SK-N-SH (cell line): Measurements from ENCODE around the gene ARMC3. TPM values are rescaled to one million over a fixed set of nuclear protein-coding genes. Genes with fewer than 3 reads are reported as not detected.

Experiments
- CTCF ChIA-PET: fragments of 300-600, 350-600 bp; formaldehyde crosslinking; extraction: SDS; loops from one replicate; lab custom pipeline; 2021; lab: Yijun Ruan, JAX
- POLR2A ChIA-PET: fragments of 350-600 bp; sonication (Branson Sonifier 250); formaldehyde crosslinking; extraction: SDS; loops from one replicate; lab custom pipeline; 2020; ENCODE audit warnings: antibody characterized with exemption, inconsistent platforms; lab: Yijun Ruan, JAX
- DNase-seq: peaks from one replicate; pipeline ENCODE4 v3.0.0; 2012
- H2AFZ ChIP-seq: fragments of 200-600 bp; sonication (generic); 2 replicates; pipeline ENCODE4 v1.8.1; 2016; ENCODE audit warnings: antibody characterized with exemption, mild to moderate bottlenecking, low read depth
- H3F3A ChIP-seq: fragments of 200-600 bp; sonication (generic); replicated peaks from 2 replicates; pipeline ENCODE3; 2016; ENCODE audit warnings: antibody characterized with exemption, mild to moderate bottlenecking; ENCODE audit not compliant: insufficient read depth
- H3K27ac ChIP-seq, 2 experiments: fragments of 200-500 bp in 1 of 2; fragments of 200-600 bp in 1 of 2; sonication (Bioruptor generic) in 1 of 2; sonication (generic), shearing (Covaris generic) in 1 of 2; 2 replicates each; pipeline versions ENCODE4 v1.5.1 to v1.6.1; 2014 to 2016; ENCODE audit warnings: low read depth in 2 of 2, inconsistent platforms in 1 of 2, low read length in 1 of 2, mild to moderate bottlenecking in 1 of 2, mixed read lengths in 1 of 2
- H3K27me3 ChIP-seq: fragments of 200-600 bp; sonication (generic), shearing (Covaris generic); 2 replicates; pipeline ENCODE4 v1.6.1; 2016; ENCODE audit warnings: mixed run types; ENCODE audit not compliant: insufficient read depth
- H3K36me3 ChIP-seq, 2 experiments: fragments of 200-500 bp in 1 of 2; fragments of 200-600 bp in 1 of 2; sonication (Bioruptor generic) in 1 of 2; sonication (generic) in 1 of 2; replicated peaks in 1 of 2; 2 replicates each; pipeline versions ENCODE3 to v1.5.1; 2014 to 2016; ENCODE audit warnings: low read length in 1 of 2, mild to moderate bottlenecking in 1 of 2; ENCODE audit not compliant: insufficient read depth in 2 of 2, control insufficient read depth in 1 of 2
- H3K4me1 ChIP-seq, 2 experiments: fragments of 200-500 bp in 1 of 2; fragments of 200-600 bp in 1 of 2; sonication (Bioruptor generic) in 1 of 2; sonication (generic), shearing (Covaris generic) in 1 of 2; 2 replicates each; pipeline versions ENCODE4 v1.5.1 to v1.6.1; 2014 to 2016; ENCODE audit warnings: low read depth in 1 of 2, low read length in 1 of 2, mixed run types in 1 of 2; ENCODE audit not compliant: insufficient read depth in 2 of 2, control insufficient read depth in 1 of 2
- H3K4me2 ChIP-seq: fragments of 200-600 bp; sonication (generic), shearing (Covaris generic); 2 replicates; pipeline ENCODE4 v1.6.1; 2017; ENCODE audit warnings: mixed run types
- H3K4me3 ChIP-seq, 2 experiments: fragments of 200-500 bp in 1 of 2; fragments of 200-600 bp in 1 of 2; sonication (Bioruptor generic) in 1 of 2; sonication (generic), shearing (Covaris generic) in 1 of 2; 2 replicates each; pipeline versions ENCODE4 v1.5.1 to v1.8.1; 2014 to 2016; ENCODE audit warnings: low read depth in 2 of 2, inconsistent platforms in 1 of 2, low read length in 1 of 2, mild to moderate bottlenecking in 1 of 2, mixed read lengths in 1 of 2, moderate library complexity in 1 of 2
- H3K79me2 ChIP-seq: fragments of 200-600 bp; sonication (generic); 2 replicates; pipeline ENCODE4 v1.8.1; 2017; ENCODE audit warnings: mild to moderate bottlenecking; ENCODE audit not compliant: insufficient read depth
- H3K9ac ChIP-seq: fragments of 200-600 bp; sonication (generic); 2 replicates; pipeline ENCODE4 v1.6.1; 2017; ENCODE audit warnings: mixed run types
- H3K9me2 ChIP-seq: fragments of 200-600 bp; sonication (generic); 2 replicates; pipeline ENCODE4 v1.6.1; 2017; ENCODE audit warnings: mixed run types
- H3K9me3 ChIP-seq: fragments of 200-600 bp; sonication (generic); 2 replicates; pipeline ENCODE4 v1.6.1; 2017; ENCODE audit warnings: mixed run types, mild to moderate bottlenecking, moderate library complexity
- H4K20me1 ChIP-seq: fragments of 200-600 bp; sonication (generic); 2 replicates; pipeline ENCODE4 v1.6.1; 2017; ENCODE audit warnings: mild to moderate bottlenecking, mixed run types; ENCODE audit not compliant: insufficient read depth
- CHD2 ChIP-seq: fragments of 150-350 bp; IDR thresholded peaks from 2 replicates; pipeline ENCODE4 v1.6.1; 2018; ENCODE audit warnings: low read length; ENCODE audit not compliant: partially characterized antibody
- CTCF ChIP-seq: fragments of 200-600 bp; sonication (generic); IDR thresholded peaks from 2 replicates; pipeline ENCODE4 v1.6.1; 2017; ENCODE audit warnings: antibody characterized with exemption, mild to moderate bottlenecking, moderate library complexity
- EP300 ChIP-seq, 2 experiments: IDR thresholded peaks; 2 replicates each; pipeline versions ENCODE4 v1.4.0 to v1.6.1; 2012; ENCODE audit warnings: borderline replicate concordance in 1 of 2, low read depth in 1 of 2, low read length in 1 of 2
- EZH2phosphoT487 ChIP-seq: fragments of 200-600 bp; sonication (generic); IDR thresholded peaks from 2 replicates; pipeline ENCODE4 v1.6.1; 2017; ENCODE audit warnings: low read depth, mixed run types, mild to moderate bottlenecking, antibody characterized with exemption, moderate library complexity, borderline replicate concordance
- FOSL2 ChIP-seq: IDR thresholded peaks from 2 replicates; pipeline ENCODE4 v1.4.0; 2012; ENCODE audit warnings: low read depth, mild to moderate bottlenecking, moderate library complexity, borderline replicate concordance
- FOXJ3 ChIP-seq: sonication (generic); formaldehyde crosslinking; IDR thresholded peaks from 2 replicates; pipeline ENCODE4 v1.5.1; 2020; ENCODE audit warnings: mild to moderate bottlenecking, missing genetic modification reagents
- FOXM1 ChIP-seq: IDR thresholded peaks from 2 replicates; pipeline ENCODE4 v1.4.0; 2012; ENCODE audit warnings: low read depth, mild to moderate bottlenecking
- NFIC ChIP-seq: IDR thresholded peaks from 2 replicates; pipeline ENCODE4 v1.4.0; 2012; ENCODE audit warnings: borderline replicate concordance
- NRF1 ChIP-seq: IDR thresholded peaks from 2 replicates; pipeline ENCODE4 v1.6.1; 2012; ENCODE audit warnings: low read depth, mild to moderate bottlenecking, low read length
- POLR2AphosphoS5 ChIP-seq: IDR thresholded peaks from 2 replicates; pipeline ENCODE4 v1.6.1; 2012; ENCODE audit warnings: low read depth, low read length
- RCOR1 ChIP-seq: fragments of 150-350 bp; IDR thresholded peaks from 2 replicates; pipeline ENCODE4 v1.6.1; 2017; ENCODE audit warnings: antibody characterized with exemption, low read length
- REST ChIP-seq: IDR thresholded peaks from 2 replicates; pipeline ENCODE4 v1.6.1; 2012; ENCODE audit warnings: mild to moderate bottlenecking, low read depth, low read length, moderate library complexity
- RFX5 ChIP-seq: IDR thresholded peaks from 2 replicates; pipeline ENCODE4 v1.6.1; 2012; ENCODE audit warnings: mild to moderate bottlenecking, improper control_type of control experiment, low read length
- SIN3A ChIP-seq: IDR thresholded peaks from 2 replicates; pipeline ENCODE4 v1.6.1; 2012; ENCODE audit warnings: low read depth, mild to moderate bottlenecking, low read length, moderate library complexity, borderline replicate concordance
- SMC3 ChIP-seq: IDR thresholded peaks from 2 replicates; pipeline ENCODE4 v1.6.1; 2012; ENCODE audit warnings: low read depth, low read length, improper control_type of control experiment
- TAF1 ChIP-seq: IDR thresholded peaks from 2 replicates; pipeline ENCODE4 v1.6.1; 2012; ENCODE audit warnings: low read depth, mild to moderate bottlenecking, low read length, moderate library complexity, borderline replicate concordance
- TEAD4 ChIP-seq: IDR thresholded peaks from 2 replicates; pipeline ENCODE4 v1.4.0; 2012; ENCODE audit warnings: mild to moderate bottlenecking, borderline replicate concordance; ENCODE audit not compliant: insufficient read depth
- YY1 ChIP-seq: IDR thresholded peaks from 2 replicates; pipeline ENCODE4 v1.4.0; 2012; ENCODE audit warnings: low read depth, mild to moderate bottlenecking
- WGBS: methylation state at CpG from one replicate; pipeline ENCODE4 v1.1.6; 2017; ENCODE audit warnings: low lambda C conversion rate; 5-methylcytosine and 5-hydroxymethylcytosine counted together
- polyA plus RNA-seq, 3 experiments: library from polyadenylated mRNA; depleted of rRNA; stranded (reverse); fragments of >200 nt; gene quantifications; 2 replicates each; pipeline ENCODE4 v1.2.3, GENCODE V29; 2012

The ARMC3 gene
- polyA plus RNA-seq, 1 of the 3 experiments (the other 2 are of a cell fraction) = not detected

GRCh38 chr10:23024002-23024401 lies 96.1 kb downstream of the ARMC3 start:
- H3K9me2 ChIP-seq = no peaks in the 10 kb centered on the region
- H3K4me1 ChIP-seq = no peaks in the 10 kb centered on the region
- H3K9me3 ChIP-seq = no peaks in the 10 kb centered on the region
- no peak for DNase-seq
- TF ChIP-seq NRF1 = no peak
- no peak for TF ChIP-seq TAF1
- TF ChIP-seq SMC3 = no peak
- TF ChIP-seq FOSL2 = no peak
- no peak for TF ChIP-seq SIN3A
- H3K9ac ChIP-seq = no peak overlapping the region
- H3K27ac ChIP-seq = no peak overlapping the region
- WGBS = 17% methylated on average over 2 of the region's 2 CpGs
- no peak overlapping the region for H3K4me2 ChIP-seq
- CTCF ChIA-PET = no interaction called here
- no peaks in the 10 kb centered on the region for H3K36me3 ChIP-seq
- H2AFZ ChIP-seq = no peak overlapping the region
- no peaks in the 10 kb centered on the region for H3K27me3 ChIP-seq
- H4K20me1 ChIP-seq = no peaks in the 10 kb centered on the region
- no peaks in the 10 kb centered on the region for H3K79me2 ChIP-seq
- H3F3A ChIP-seq = no peaks in the 10 kb centered on the region
- no peak overlapping the region for H3K4me3 ChIP-seq
- POLR2A ChIA-PET = no interaction called here

- Histone ChIP-seq H3K27ac (no peak overlapping the region), H3F3A (no peaks in the 10 kb centered on the region), H2AFZ (no peak overlapping the region), H3K4me2 (no peak overlapping the region), H3K9me2 (no peaks in the 10 kb centered on the region), H3K9ac (no peak overlapping the region), H3K36me3 (no peaks in the 10 kb centered on the region), H3K9me3 (no peaks in the 10 kb centered on the region), H3K4me3 (no peak overlapping the region), H3K4me1 (no peaks in the 10 kb centered on the region), H4K20me1 (no peaks in the 10 kb centered on the region), H3K27me3 (no peaks in the 10 kb centered on the region), H3K79me2 (no peaks in the 10 kb centered on the region)
- TF ChIP-seq FOXM1 (no peak), SMC3 (no peak)
- ChIA-PET POLR2A (no interaction called here), CTCF (interaction anchor here (1.0 kb wide), 1 partner anchor 13 kb away, joined by 3 read pairs; no protein-coding TSS in a partner anchor)
- no peak for DNase-seq
- WGBS = 52% methylated on average over 3 of the region's 3 CpGs
These were observed 103.5 kb downstream of the ARMC3 start for GRCh38 chr10:23031318-23031717.

- Histone ChIP-seq H3F3A (no peaks in the 10 kb centered on the region), H3K9ac (no peak overlapping the region), H3K4me2 (no peak overlapping the region), H3K9me2 (no peaks in the 10 kb centered on the region), H3K4me1 (no peaks in the 10 kb centered on the region; a peak in 1 of 4 replicates), H3K4me3 (no peak overlapping the region), H4K20me1 (no peaks in the 10 kb centered on the region), H3K36me3 (no peaks in the 10 kb centered on the region), H3K27me3 (no peaks in the 10 kb centered on the region), H3K9me3 (no peaks in the 10 kb centered on the region), H3K27ac (no peak overlapping the region), H3K79me2 (no peaks in the 10 kb centered on the region), H2AFZ (no peak overlapping the region)
- no peak for DNase-seq
- CTCF ChIA-PET = interaction anchor here (0.7 to 2.3 kb wide), 4 partner anchors 9 to 27 kb away, joined by 3 to 6 read pairs (median 4); no protein-coding TSS in a partner anchor
- POLR2A ChIA-PET = no interaction called here
- TF ChIP-seq EP300 (IDR thresholded peaks at IDR 0.05; ENCODE audit: borderline replicate concordance in 1 of 2, low read depth in 1 of 2, low read length in 1 of 2) (no peak), NFIC (no peak), CTCF (no peak), RCOR1 (no peak), EZH2phosphoT487 (no peak), RFX5 (no peak), REST (no peak), YY1 (no peak), CHD2 (no peak), SIN3A (no peak), FOXJ3 (CRISPR knock-in tag) (no peak), POLR2AphosphoS5 (no peak), TEAD4 (no peak)
These were observed 106.9 kb downstream of the ARMC3 start for GRCh38 chr10:23034790-23035189.
